ENCODE data around the gene TPSD1. TPM values are rescaled to one million over a fixed set of nuclear protein-coding genes. Genes with fewer than 3 reads are reported as not detected.

Gene TPSD1
- total and polyA plus RNA-seq, 5 donors = 0.16 to 0.85 (median 0.26) TPM; not detected in 2

DNA sequence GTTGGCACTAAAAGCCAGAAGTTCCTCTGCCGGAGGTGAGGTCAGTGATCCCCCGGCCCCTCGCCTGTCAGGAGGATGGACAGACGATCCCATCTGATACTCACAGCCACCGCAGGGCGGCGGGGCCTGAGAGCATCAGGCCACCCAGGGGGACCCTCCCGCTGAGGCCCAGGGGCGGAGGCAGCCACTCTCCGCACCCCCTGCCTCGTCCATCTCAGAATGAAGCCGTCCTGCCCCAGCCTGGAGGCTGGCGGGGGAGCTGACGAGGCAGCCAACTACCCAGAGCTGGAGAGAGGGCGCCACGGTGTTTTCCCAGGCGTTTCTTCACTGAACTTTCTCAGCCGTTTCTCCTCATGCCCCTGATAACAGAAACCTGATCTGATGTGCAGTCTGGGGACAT lies 22.6 kb downstream of the TPSD1 start:
- DNase-seq (peak in 1 of 3 donors; percentile 37), ATAC-seq (no peak)
- Histone ChIP-seq H3K4me3 (ENCODE audit: low read length) (no peak overlapping the region), H3K9me3 (ENCODE audit: control insufficient read depth, low read length) (no peaks in the 10 kb centered on the region), H3K27me3 (ENCODE audit: control insufficient read depth, insufficient read depth) (no peaks in the 10 kb centered on the region), H3K27ac (ENCODE audit: low read length) (no peak overlapping the region), H3K4me1 (ENCODE audit: control insufficient read depth, insufficient read depth, low read length) (no peaks in the 10 kb centered on the region)
- 17% methylated on average over 18 of the region's 18 CpGs for WGBS
- intact Hi-C loops (cut with DNase I) = no loop called here

DNA sequence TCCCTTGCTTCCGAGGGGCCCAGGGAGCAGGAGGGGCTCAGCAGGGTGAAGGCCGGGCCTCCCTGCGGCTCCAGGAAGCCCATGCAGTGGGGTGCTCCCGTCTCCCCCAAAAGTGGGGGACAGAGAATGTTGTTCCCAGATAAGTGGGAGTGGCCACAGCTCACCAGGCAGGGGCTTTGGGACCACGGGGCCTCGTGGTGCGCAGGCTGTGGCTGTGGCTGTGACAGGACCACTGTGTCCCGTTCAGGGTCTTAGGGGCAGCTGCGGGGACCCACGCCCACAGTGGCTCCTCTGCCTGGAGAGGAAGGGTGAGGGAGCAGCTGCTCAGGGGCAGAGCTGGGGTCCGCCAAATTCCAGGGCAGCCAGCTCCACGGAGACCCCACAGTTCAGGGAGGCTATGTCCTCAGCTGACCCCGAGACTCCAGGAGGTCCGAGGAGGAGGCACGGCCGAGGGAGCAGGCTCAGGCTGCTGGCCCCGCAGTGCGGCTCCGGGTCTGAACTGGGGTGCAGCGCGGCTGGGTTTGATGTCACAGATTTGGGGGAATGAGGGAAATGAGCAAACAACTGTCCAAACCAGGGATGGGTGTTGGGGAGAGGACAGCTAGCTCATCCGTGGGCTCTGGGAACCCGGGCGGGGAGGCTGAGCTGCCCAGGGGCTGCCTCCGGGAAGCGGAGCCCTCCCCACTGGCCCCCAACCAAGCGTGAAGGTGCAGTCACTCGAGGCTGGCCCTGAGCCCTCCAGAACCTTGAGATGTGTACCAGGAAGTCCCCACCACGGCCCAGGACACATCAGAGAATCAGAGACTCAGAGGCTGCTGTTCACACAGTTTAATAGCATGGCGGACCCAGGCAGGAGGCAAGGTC lies 23.4 kb downstream of the TPSD1 start:
- Histone ChIP-seq H3K9me3 (ENCODE audit: control insufficient read depth, low read length) (no peaks in the 10 kb centered on the region), H3K27ac (ENCODE audit: low read length) (no peak overlapping the region), H3K27me3 (ENCODE audit: control insufficient read depth, insufficient read depth) (no peaks in the 10 kb centered on the region), H3K4me1 (ENCODE audit: control insufficient read depth, insufficient read depth, low read length) (no peaks in the 10 kb centered on the region), H3K4me3 (ENCODE audit: low read length) (no peak overlapping the region)
- peak in 1 of 3 donors; percentile 35 for DNase-seq
- intact Hi-C loops (cut with DNase I) = no loop called here
- ATAC-seq = no peak
- WGBS = 76% methylated on average over 30 of the region's 30 CpGs

DNA sequence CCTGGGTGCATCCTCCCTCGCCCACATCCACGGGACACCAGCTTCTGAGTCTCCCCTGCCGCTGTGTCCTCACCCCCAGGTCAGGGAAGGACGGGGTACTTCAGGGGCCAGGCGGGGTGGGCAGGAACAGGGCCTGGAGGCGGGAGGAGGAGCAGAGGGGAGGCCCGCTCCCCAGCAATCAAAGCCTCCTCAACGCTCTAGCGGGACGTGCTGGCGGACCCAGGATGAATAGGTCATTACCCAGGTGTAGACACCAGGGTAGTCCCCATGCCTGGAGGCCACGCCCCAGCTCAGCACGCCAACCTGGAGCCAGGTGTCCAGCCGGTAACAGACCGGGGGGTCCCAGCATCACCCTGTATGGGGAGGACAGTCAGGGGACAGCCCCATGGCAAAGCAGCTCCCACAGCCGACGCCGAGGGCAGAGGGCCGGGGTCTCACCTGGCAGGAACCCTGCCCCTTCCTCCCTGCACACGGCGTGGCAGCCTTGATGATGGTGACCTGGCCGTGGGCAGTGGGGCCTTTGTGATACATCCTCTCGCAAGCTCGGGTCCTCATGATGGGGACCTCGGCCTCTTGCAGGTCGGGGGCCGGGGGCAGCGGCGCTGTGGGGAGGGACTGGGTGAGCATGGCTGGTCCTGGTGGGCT lies 24.2 kb downstream of the TPSD1 start:
- Histone ChIP-seq H3K27me3 (ENCODE audit: control insufficient read depth, insufficient read depth) (no peaks in the 10 kb centered on the region), H3K4me3 (ENCODE audit: low read length) (no peak overlapping the region), H3K9me3 (ENCODE audit: control insufficient read depth, low read length) (no peaks in the 10 kb centered on the region), H3K27ac (ENCODE audit: low read length) (no peak overlapping the region), H3K4me1 (ENCODE audit: control insufficient read depth, insufficient read depth, low read length) (no peaks in the 10 kb centered on the region)
- DNase-seq (peak in 1 of 3 donors; percentile 32), ATAC-seq (no peak)
- intact Hi-C loops (cut with DNase I) = no loop called here
- WGBS = 85% methylated on average over 29 of the region's 29 CpGs

DNA sequence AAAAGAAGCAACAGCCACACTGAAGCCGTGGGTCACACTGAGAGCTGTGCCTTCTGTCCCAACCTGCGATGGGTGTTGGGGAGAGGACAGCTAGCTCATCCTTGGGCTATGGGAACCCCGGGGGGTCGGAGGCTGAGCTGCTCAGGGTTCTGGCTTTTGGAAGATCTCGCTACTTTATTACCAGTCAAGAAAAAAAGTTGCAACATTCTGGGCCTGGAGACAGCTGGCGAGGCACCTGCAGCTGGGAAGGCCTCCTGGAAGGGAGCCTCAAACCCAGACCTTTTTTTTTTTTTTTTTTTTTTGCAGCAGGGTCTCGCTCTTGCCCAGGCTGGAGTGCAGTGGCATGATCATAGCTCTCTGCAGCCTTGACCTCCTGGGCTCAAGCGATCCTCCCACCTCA lies 24.9 kb downstream of the TPSD1 start:
- Histone ChIP-seq H3K4me3 (ENCODE audit: low read length) (no peak overlapping the region), H3K27me3 (ENCODE audit: control insufficient read depth, insufficient read depth) (no peaks in the 10 kb centered on the region), H3K9me3 (ENCODE audit: control insufficient read depth, low read length) (no peaks in the 10 kb centered on the region), H3K4me1 (ENCODE audit: control insufficient read depth, insufficient read depth, low read length) (no peaks in the 10 kb centered on the region), H3K27ac (ENCODE audit: low read length) (no peak overlapping the region)
- 75% methylated on average over 8 of the region's 8 CpGs for WGBS
- DNase-seq (peak in 1 of 3 donors; percentile 35), ATAC-seq (no peak)
- intact Hi-C loops (cut with DNase I) = no loop called here

DNA sequence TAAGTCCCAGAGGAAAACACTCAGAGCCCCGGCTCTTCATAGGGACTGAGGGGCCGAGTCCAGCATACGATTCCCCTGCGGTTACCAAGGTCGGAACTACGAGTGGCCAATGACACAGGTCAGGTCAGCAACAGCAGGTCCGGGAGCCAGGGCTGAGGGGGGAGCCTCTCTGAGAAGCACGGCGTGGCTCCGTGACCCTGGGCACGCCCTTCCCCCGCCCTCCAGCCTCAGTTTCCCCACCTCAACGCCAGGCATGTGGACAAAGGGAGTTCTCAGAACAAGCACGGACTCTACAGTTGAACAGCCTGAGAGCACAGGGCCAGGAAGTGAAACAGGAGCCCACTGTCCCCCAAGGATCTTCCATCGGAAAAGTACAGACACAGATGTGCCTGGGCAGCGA lies 25.6 kb downstream of the TPSD1 start:
- Histone ChIP-seq H3K9me3 (ENCODE audit: control insufficient read depth, low read length) (no peaks in the 10 kb centered on the region), H3K4me3 (ENCODE audit: low read length) (no peak overlapping the region), H3K27me3 (ENCODE audit: control insufficient read depth, insufficient read depth) (no peaks in the 10 kb centered on the region), H3K4me1 (ENCODE audit: control insufficient read depth, insufficient read depth, low read length) (no peaks in the 10 kb centered on the region), H3K27ac (ENCODE audit: low read length) (no peak overlapping the region)
- ATAC-seq (no peak), DNase-seq (peak in 1 of 3 donors; percentile 24)
- intact Hi-C loops (cut with DNase I) = no loop called here
- WGBS = 79% methylated on average over 16 of the region's 16 CpGs

DNA sequence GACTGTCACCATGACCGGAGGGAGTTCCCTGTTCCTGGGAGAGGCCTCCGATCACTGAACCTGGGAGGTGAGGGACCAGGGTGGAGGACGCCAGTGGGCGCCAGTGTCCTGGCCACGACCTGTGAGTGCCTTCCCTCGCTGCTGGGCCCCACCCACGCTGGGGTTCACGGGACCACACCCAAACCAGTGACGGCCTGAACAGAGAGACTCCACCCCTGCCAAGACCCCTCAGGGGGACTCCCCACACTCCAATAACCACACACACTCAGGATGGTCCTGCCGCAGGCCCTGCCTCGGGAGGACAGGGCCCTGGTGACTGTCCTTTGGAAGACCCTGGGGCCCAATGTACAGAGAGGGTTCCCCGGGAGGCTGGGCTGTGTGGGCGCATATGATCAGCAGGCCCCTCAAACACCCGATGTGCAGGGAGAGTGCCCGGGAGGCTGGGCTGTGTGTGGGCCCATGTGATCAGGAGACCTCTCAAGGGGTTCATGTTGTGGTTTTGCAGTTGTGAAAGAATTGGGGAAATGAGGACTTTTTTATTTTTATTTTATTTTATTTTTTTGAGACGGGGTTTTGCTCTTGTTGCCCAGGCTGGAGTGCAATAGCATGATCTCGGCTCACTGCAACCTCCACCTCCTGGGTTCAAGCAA lies 26.6 kb downstream of the TPSD1 start:
- no peak for ATAC-seq
- Histone ChIP-seq H3K27me3 (ENCODE audit: control insufficient read depth, insufficient read depth) (no peaks in the 10 kb centered on the region), H3K27ac (ENCODE audit: low read length) (no peak overlapping the region), H3K9me3 (ENCODE audit: control insufficient read depth, low read length) (no peaks in the 10 kb centered on the region), H3K4me1 (ENCODE audit: control insufficient read depth, insufficient read depth, low read length) (no peaks in the 10 kb centered on the region), H3K4me3 (ENCODE audit: low read length) (no peak overlapping the region)
- no peak for DNase-seq
- intact Hi-C loops (cut with DNase I) = no loop called here
- 82% methylated on average over 17 of the region's 17 CpGs for WGBS

DNA sequence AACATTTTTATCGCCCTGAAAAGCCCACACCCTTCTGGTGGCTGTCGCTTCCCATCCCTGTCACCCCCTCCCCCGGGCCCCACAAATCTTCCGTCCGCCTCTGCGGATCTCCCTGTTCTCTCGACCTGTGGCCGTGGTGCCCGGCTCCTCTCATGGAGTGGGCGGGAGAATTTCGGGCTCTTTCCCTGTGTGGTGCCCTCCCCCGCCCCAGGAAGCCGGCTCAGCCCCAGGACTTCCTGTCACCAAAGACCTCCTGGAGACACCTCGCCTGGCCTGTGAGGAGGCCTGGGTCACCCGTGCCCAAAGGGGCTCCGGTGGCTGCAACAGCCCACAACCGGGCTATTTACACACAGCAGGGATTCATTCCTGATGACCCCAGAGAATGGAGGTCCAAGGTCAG lies 27.4 kb downstream of the TPSD1 start:
- DNase-seq (peak in 1 of 3 donors; percentile 42), ATAC-seq (no peak)
- no peaks in the 10 kb centered on the region for H3K9me3 ChIP-seq (ENCODE audit: control insufficient read depth, low read length)
- no peaks in the 10 kb centered on the region for H3K27me3 ChIP-seq (ENCODE audit: control insufficient read depth, insufficient read depth)
- H3K4me3 ChIP-seq (ENCODE audit: low read length) = no peak overlapping the region
- no peak overlapping the region for H3K27ac ChIP-seq (ENCODE audit: low read length)
- 28% methylated on average over 17 of the region's 17 CpGs for WGBS
- intact Hi-C loops (cut with DNase I) = no loop called here
- H3K4me1 ChIP-seq (ENCODE audit: control insufficient read depth, insufficient read depth, low read length) = no peaks in the 10 kb centered on the region

DNA sequence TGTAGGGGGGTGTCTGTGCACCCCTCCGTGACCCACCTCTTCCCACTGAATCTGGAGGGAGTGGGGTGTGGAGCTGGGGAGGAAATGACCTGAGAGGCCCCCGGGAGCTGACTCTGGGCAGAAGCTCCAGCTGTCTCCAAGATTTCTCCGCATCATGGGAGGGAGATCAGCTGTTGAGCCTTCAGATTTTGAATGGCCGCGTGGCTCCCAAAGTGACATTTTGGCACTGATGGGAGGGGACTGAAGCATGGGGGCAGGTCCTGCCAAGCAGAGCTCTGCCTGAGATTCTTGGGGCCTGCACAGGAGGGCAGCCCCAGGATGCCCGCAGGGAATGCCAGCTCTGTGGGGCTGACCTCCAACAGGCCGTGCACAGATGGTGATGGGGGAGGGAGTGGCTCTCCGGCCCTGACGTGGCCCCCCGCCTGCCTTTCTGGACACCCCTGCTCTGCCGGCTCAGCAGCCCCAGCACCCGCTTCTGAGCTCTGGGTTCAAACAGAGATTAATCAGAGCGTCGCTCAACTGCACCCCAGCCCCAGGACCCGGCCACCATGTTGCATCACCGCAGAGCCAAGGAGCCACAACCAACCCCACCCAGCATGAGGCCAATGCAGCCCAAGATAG lies 28.2 kb downstream of the TPSD1 start:
- ATAC-seq = no peak
- H3K4me1 ChIP-seq (ENCODE audit: control insufficient read depth, insufficient read depth, low read length) = no peaks in the 10 kb centered on the region
- H3K27ac ChIP-seq (ENCODE audit: low read length) = no peak overlapping the region
- intact Hi-C loops (cut with DNase I) = no loop called here
- H3K4me3 ChIP-seq (ENCODE audit: low read length) = no peak overlapping the region
- H3K9me3 ChIP-seq (ENCODE audit: control insufficient read depth, low read length) = no peaks in the 10 kb centered on the region
- DNase-seq = peak in 1 of 3 donors; percentile 27
- 70% methylated on average over 16 of the region's 16 CpGs for WGBS
- no peaks in the 10 kb centered on the region for H3K27me3 ChIP-seq (ENCODE audit: control insufficient read depth, insufficient read depth)

DNA sequence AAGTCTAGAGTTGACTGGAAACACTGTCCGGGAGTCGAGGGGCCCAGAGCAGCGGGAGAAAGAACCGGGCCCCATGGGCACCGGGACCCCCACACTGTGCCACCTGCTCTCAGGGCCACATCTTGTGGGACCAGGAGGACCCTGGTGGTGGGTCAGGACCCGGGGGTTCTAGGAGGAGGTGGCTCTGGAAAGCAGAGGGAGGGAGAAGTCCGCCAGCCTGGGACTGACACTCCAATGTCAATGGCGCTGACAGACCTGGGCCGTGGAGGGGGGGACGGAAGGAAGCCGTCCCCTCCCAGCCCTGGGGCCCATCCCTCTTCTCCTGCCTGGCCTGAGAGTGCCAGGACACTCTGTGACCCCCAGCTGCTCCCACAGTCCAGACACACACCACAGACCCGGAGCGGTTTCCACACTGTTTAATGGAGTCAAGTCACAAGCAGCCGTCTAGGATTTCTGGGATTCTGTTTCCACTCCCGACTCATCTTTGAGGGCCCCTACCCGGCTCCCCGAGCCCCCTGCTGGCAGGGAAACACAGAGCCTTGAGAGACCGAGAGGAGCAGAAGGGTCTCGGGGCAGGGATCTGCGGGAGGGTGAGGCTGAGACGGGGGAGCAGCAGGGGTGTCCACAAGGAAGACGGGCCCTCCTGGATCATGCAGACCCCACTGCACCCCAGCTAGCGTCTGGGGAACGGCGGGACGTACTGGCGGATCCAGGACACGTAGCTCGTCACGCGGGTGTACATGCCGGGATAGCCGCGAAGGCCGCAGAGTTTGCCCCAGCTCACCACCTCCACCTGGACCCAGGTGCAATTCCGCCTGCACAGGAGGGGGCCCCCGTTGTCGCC lies 30.0 kb downstream of the TPSD1 start:
- H3K27ac ChIP-seq (ENCODE audit: low read length) = no peak overlapping the region
- no peaks in the 10 kb centered on the region for H3K27me3 ChIP-seq (ENCODE audit: control insufficient read depth, insufficient read depth)
- intact Hi-C loops (cut with DNase I) = no loop called here
- ATAC-seq (no peak), DNase-seq (peak in 1 of 3 donors; percentile 33)
- no peak overlapping the region for H3K4me3 ChIP-seq (ENCODE audit: low read length)
- H3K9me3 ChIP-seq (ENCODE audit: control insufficient read depth, low read length) = no peaks in the 10 kb centered on the region
- WGBS = 73% methylated on average over 38 of the region's 38 CpGs
- no peaks in the 10 kb centered on the region for H3K4me1 ChIP-seq (ENCODE audit: control insufficient read depth, insufficient read depth, low read length)

DNA sequence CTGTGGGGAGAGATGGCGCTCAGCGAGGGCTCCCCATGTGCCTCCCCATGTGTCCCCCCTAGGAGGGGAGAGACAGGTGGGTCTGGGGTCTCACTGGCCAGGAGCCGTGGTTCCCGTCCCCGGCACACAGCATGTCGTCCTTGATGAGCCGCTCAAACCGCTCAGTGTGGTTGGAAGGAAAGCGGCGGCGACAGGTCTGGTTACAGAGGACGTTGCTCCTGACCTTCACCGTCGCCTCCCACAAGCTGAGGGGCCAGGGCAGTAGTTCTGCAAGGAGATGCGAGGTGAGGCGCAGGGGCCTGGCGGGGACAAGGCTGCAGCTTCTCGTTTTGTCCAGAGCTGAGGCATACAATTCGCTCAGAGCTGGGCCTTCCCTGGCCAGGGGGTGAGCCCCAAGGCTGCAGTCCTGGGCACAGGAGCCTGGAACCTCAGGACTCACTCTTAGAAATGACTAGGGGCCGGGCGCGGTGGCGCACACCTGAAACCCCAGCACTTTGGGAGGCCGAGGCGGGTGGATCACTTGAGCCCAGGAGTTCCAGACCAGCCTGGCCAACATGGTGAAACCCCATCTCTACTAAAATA lies 30.7 kb downstream of the TPSD1 start:
- peak in 1 of 3 donors; percentile 47 for DNase-seq
- H3K4me3 ChIP-seq (ENCODE audit: low read length) = no peak overlapping the region
- no peak overlapping the region for H3K27ac ChIP-seq (ENCODE audit: low read length)
- no peak for ATAC-seq
- no peaks in the 10 kb centered on the region for H3K27me3 ChIP-seq (ENCODE audit: control insufficient read depth, insufficient read depth)
- intact Hi-C loops (cut with DNase I) = no loop called here
- no peaks in the 10 kb centered on the region for H3K9me3 ChIP-seq (ENCODE audit: control insufficient read depth, low read length)
- 82% methylated on average over 25 of the region's 25 CpGs for WGBS
- no peaks in the 10 kb centered on the region for H3K4me1 ChIP-seq (ENCODE audit: control insufficient read depth, insufficient read depth, low read length)
